Ishikawa (cell line): ENCODE measurements around the gene ANKRD65.

Experiments used
- CEBPB ChIP-seq: IDR thresholded peaks from 2 replicates; pipeline ENCODE4 v1.6.1; 2012
- CREB1 ChIP-seq: IDR thresholded peaks from 2 replicates; pipeline ENCODE4 v1.6.1; 2012; ENCODE audit warnings: low read depth
- EGR1 ChIP-seq: IDR thresholded peaks from 2 replicates; pipeline ENCODE4 v1.6.1; 2012
- EP300 ChIP-seq: IDR thresholded peaks from 2 replicates; pipeline ENCODE4 v1.6.1; 2012; ENCODE audit warnings: borderline replicate concordance
- FOXM1 ChIP-seq: IDR thresholded peaks from 2 replicates; pipeline ENCODE4 v1.6.1; 2012; ENCODE audit warnings: low read depth, borderline replicate concordance
- MAX ChIP-seq: IDR thresholded peaks from 2 replicates; pipeline ENCODE4 v1.6.1; 2012
- NFIC ChIP-seq: IDR thresholded peaks from 2 replicates; pipeline ENCODE4 v1.6.1; 2012
- RAD21 ChIP-seq: IDR thresholded peaks from 2 replicates; pipeline ENCODE4 v1.6.1; 2012; ENCODE audit warnings: low read depth
- TAF1 ChIP-seq: IDR thresholded peaks from 2 replicates; pipeline ENCODE4 v1.6.1; 2012; ENCODE audit warnings: low read depth, mild to moderate bottlenecking
- TCF12 ChIP-seq: IDR thresholded peaks from 2 replicates; pipeline ENCODE4 v1.6.1; 2012; ENCODE audit warnings: low read depth
- TEAD4 ChIP-seq: IDR thresholded peaks from 2 replicates; pipeline ENCODE4 v1.6.1; 2012
- USF1 ChIP-seq: IDR thresholded peaks from 2 replicates; pipeline ENCODE4 v1.6.1; 2012
- YY1 ChIP-seq: IDR thresholded peaks from 2 replicates; pipeline ENCODE4 v1.6.1; 2012; ENCODE audit warnings: low read depth
- ZBTB7A ChIP-seq: IDR thresholded peaks from 2 replicates; pipeline ENCODE4 v1.6.1; 2012; ENCODE audit warnings: low read depth
- TF ChIP-seq, protein P1 (sequence below): IDR thresholded peaks from 2 replicates; pipeline ENCODE4 v1.6.1; 2012; ENCODE audit warnings: low read depth, mild to moderate bottlenecking

The ANKRD65 gene

GRCh38 chr1:1397839-1398523 is 23.1 kb downstream of the ANKRD65 start:
- TF ChIP-seq EP300 (no peak), ZBTB7A (no peak), NFIC (no peak), MAX (no peak), RAD21 (no peak), EGR1 (no peak), TCF12 (no peak)

GRCh38 chr1:1395166-1395565 is 25.9 kb downstream of the ANKRD65 start:
- TF ChIP-seq EGR1 (no peak), MAX (no peak), NFIC (no peak), EP300 (no peak), CEBPB (no peak), CREB1 (no peak), TCF12 (no peak), TEAD4 (no peak), USF1 (no peak), RAD21 (no peak), TAF1 (no peak), FOXM1 (no peak), YY1 (no peak), ZBTB7A (no peak)
- TF ChIP-seq, protein P1, sequence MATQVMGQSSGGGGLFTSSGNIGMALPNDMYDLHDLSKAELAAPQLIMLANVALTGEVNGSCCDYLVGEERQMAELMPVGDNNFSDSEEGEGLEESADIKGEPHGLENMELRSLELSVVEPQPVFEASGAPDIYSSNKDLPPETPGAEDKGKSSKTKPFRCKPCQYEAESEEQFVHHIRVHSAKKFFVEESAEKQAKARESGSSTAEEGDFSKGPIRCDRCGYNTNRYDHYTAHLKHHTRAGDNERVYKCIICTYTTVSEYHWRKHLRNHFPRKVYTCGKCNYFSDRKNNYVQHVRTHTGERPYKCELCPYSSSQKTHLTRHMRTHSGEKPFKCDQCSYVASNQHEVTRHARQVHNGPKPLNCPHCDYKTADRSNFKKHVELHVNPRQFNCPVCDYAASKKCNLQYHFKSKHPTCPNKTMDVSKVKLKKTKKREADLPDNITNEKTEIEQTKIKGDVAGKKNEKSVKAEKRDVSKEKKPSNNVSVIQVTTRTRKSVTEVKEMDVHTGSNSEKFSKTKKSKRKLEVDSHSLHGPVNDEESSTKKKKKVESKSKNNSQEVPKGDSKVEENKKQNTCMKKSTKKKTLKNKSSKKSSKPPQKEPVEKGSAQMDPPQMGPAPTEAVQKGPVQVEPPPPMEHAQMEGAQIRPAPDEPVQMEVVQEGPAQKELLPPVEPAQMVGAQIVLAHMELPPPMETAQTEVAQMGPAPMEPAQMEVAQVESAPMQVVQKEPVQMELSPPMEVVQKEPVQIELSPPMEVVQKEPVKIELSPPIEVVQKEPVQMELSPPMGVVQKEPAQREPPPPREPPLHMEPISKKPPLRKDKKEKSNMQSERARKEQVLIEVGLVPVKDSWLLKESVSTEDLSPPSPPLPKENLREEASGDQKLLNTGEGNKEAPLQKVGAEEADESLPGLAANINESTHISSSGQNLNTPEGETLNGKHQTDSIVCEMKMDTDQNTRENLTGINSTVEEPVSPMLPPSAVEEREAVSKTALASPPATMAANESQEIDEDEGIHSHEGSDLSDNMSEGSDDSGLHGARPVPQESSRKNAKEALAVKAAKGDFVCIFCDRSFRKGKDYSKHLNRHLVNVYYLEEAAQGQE = no peak

DNA sequence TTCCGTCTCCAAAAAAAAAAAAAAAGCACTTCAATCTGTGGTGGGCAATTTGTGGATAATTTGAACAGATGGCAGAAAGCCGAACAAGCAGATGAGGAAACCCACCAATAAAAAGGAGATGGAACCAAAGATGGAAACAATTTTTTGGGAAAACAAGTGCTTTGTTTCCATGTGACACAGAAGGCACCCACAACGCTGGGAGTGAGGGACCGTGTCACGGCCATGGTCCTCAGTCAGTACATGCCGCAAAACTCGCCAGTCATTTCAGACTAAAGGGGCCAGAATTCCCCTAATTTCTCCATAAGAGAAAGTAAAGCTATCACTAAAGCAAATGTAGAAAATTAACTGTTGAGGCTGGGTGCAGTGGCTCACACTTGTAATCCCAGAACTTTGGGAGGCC is 27.0 kb downstream of the ANKRD65 start:
- no peak for TF ChIP-seq USF1
- no peak for TF ChIP-seq MAX
- TF ChIP-seq RAD21 = no peak
- TF ChIP-seq, protein P1 = no peak
- TF ChIP-seq YY1 = no peak
- TF ChIP-seq ZBTB7A = no peak
- TF ChIP-seq EGR1 = no peak
- no peak for TF ChIP-seq FOXM1
- no peak for TF ChIP-seq NFIC
- TF ChIP-seq CREB1 = no peak
- TF ChIP-seq TAF1 = no peak
- TF ChIP-seq EP300 = no peak
- TF ChIP-seq TCF12 = no peak
- no peak for TF ChIP-seq TEAD4
- no peak for TF ChIP-seq CEBPB

DNA sequence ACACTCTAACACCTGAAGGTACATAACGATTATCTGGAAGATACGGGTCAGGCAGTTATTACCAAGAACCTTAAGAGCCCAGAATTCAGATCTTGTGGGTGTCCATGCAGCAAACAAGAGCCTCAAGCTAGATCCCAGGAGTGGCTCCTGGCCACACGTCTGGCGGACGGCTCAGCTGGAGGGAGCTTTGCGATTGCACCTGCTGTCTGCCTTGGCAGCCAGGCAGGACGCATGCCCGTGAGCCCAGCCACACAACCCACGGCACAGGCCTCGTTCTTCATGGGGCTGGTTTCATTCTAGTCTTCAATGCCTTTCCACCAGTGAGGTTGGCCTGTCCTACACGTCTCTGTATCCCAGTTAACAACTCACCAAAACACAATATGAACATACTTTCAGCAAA is 27.6 kb downstream of the ANKRD65 start:
- TF ChIP-seq TCF12 = no peak
- no peak for TF ChIP-seq TEAD4
- TF ChIP-seq USF1 = no peak
- TF ChIP-seq CREB1 = no peak
- no peak for TF ChIP-seq CEBPB
- TF ChIP-seq, protein P1 = no peak
- TF ChIP-seq ZBTB7A = no peak
- no peak for TF ChIP-seq TAF1
- no peak for TF ChIP-seq MAX
- TF ChIP-seq FOXM1 = no peak
- no peak for TF ChIP-seq NFIC
- TF ChIP-seq EP300 = no peak
- no peak for TF ChIP-seq RAD21
